Stimulated activated CD4-positive, alpha-beta T cell treated with anti-CD3 and anti-CD28 coated beads, TNF-alpha, amount 100 ng/mL, for 24 hours (primary cell): ENCODE data around the gene PILRA.
"Not testable (repeated sequence)": the region's sequence is repeated elsewhere in the genome, so short reads cannot be mapped to it uniquely, and the experiment has no call there.

Source experiments
- DNase-seq, 3 experiments: peaks; one replicate each; pipeline ENCODE4 v3.0.0-alpha.2; 2020; ENCODE audit warnings: low read depth in 3 of 3

The PILRA gene

DNA sequence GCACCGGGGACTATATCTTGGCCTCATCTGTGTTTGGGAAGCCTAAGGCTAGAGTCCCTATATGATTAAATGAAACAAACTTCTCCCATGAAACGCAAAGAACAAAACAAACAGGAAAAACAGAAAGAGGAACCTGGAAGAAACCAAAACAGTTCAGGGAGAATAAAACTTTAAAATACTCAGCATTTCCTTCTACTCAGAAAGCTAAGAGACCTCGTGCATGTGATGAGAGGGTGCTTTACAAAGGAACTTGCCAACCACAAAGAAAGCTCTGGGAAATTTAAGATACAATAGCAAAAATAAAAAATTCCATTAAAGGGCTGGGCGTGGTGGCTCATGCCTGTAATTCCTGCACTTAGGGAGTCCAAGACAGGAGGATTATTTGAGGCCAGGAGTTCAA lies 6.9 kb downstream of the PILRA start:
- no peak for DNase-seq

DNA sequence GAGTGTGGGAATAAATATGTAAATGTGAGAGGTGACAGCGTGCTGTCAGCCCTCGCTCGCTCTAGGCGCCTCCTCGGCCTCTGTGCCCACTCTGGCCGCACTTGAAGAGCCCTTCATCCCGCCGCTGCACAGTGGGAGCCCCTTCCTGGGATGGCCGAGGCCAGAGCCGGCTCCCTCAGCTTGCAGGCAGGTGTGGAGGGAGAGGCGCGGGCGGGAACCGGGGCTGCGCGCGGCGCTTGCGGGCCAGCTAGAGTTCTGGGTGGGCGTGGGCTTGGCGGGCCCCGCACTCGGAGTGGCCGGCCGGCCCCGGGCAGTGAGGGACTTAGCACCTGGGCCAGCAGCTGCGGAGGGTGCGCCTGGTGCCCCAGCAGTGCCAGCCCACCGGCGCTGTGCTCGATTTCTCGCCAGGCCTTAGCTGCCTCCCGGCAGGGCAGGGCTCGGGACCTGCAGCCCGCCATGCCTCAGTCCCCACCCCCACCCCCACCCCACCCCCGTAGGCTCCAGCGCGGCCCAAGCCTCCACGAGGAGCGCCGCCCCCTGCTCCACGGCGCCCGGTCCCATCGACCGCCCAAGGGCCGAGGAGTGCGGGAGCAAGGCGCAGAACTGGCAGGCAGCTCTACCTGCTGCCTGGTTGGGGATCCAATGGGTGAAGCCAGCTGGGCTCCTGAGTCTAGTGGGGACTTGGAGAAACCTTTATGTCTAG lies 8.4 kb downstream of the PILRA start:
- DNase-seq = not testable (repeated sequence)

DNA sequence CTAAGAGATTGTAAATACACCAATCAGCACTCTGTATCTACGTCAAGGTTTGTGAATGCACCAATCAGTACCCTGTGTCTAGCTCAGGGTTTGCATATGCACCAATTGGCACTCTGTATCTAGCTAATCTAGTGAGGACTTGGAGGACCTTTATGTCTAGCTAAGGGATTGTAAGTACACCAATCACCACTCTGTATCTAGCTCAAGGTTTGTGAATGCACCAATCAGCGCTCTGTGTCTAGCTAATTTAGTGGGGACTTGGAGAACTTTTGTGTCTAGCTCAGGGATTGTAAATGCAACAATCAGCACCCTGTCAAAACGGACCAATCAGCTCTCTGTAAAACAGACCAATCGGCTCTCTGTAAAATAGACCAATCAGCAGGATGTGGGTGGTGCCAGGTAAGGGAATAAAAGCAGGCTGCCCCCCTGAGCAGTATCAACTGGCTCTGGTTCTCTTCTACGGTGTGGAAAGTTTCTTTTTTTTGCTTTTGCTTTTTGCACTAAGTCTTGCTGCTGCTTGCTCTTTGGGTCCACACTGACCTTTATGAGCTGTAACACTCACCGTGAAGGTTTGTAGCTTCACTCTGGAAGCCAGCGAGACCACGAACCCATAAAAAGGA lies 9.1 kb downstream of the PILRA start:
- not testable (repeated sequence) for DNase-seq

DNA sequence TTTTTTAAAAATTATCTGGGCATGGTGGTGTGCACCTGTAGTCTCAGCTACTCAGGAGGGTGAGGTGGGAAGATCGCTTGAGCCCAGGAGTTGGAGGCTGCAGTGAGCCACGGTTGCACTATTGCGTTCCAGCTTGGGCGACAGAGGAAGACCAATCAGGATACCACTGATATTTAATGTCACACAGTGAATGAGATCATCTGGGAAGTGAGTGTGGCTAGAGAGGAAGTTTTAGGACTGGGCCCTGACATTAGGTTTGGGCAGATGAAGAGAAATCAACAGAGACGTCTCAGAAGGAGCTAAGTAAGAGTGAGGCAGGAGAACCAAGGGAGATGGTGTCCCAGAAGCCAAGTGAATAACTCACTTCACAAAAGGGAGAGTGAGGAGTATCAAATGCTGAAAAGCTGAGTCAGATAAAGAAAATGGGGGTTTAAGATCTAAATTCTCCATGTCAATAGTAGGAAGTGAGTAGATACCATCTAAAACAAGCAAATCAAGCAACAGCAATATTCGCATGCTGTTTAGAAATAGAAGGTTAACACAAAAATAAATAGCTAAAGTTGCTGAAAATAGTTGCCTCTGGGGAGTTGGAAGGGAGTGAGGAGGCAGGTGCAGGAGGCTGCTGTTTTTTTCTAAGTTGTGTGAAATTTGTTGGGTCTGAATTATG lies 11.5 kb downstream of the PILRA start:
- no peak for DNase-seq

DNA sequence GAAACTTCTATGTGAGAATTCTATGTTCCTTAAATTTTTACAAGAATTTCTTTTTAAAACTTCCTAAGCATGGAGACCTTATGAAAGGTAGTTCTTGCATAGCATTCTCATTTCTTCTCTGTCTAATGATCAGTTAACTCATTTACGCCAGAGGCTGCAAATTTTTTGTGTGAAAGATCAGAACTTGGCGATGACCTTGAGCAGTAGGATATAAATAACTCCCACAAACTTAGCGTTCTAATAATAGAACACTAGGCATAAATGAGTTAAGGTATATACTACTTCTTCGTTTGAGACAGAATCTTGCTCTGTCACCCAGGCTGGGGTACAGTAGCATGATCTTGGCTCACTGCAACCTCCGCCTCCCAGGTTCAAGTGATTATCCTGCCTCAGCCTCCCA lies 13.7 kb downstream of the PILRA start:
- DNase-seq = no peak

DNA sequence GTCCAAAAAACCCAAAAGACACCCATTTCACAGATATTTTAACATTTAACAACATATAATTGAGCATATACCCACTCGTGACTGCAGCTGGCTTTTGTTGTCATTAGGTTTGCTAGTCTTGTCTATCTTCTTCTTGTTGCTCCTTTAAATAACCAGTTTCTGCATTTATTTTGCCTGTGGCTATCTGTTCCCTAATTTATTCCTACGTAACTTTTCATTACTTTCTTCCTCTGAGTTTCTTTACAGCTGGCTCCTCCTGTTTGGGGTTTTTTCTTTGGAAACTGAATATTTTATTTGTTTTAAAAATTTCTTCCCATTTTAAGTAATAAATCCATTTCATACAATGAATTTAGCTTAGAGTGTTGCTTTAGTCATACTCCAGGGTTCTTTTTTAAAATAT lies 14.4 kb downstream of the PILRA start:
- no peak for DNase-seq

DNA sequence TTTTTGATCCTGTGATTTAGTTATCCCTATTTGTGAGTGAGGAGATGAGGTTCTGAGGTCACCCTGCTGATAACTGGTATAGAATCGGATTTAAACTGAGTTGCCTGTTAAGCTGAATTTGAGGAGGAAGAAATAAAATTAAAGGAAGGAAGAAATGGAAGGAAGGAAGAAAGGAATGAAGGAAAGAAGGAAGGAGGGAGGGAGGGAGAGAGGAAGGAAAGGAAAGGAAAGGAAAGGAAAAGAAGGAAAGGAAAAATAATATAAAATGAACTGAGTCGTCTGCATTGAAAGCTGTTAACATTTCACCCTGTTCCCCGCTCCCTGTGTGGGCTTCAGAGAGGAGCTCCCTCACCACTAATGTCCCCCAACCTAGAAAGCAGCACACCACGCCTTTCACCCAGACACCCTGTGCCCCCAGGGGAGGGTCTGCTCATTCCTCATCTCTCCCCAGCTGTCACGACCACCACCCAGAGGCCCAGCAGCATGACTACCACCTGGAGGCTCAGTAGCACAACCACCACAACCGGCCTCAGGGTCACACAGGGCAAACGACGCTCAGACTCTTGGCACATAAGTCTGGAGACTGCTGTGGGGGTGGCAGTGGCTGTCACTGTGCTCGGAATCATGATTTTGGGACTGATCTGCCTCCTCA lies 16.3 kb downstream of the PILRA start:
- no peak for DNase-seq

DNA sequence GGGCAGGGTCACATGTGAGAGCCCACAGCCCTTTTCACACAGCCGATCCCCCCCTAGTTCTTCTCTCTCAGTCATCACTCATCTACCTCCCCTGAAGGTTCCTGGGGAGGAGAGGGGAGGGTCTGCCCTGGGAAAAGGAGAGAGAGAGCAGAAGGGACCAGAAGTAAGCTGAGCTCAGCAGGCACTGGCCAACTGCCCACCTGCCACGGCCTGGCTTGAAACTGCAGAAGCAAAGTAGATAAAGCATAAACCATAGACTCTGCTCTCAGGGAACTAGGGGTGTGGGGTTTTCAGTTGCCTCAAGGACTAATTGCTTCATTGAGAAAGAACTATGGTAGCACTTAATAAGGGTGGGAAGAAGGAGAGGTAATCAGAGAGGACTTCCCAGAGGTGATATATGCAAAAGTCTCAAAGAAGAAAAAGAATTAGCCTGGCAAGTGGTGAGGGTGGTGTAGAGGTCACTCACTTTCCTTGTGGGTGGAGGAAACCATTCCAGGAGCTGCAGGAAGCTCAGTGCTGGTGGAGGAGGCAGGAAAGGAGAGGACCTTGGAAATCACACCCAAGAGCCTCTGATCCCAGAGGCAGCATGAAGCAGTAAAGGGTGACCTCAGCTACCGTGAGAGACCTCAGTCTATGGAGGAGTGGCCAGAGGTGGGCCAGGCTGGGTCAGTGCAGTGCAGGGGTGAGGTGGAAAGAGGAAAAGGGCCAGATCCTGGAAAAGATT lies 17.2 kb downstream of the PILRA start:
- no peak for DNase-seq

DNA sequence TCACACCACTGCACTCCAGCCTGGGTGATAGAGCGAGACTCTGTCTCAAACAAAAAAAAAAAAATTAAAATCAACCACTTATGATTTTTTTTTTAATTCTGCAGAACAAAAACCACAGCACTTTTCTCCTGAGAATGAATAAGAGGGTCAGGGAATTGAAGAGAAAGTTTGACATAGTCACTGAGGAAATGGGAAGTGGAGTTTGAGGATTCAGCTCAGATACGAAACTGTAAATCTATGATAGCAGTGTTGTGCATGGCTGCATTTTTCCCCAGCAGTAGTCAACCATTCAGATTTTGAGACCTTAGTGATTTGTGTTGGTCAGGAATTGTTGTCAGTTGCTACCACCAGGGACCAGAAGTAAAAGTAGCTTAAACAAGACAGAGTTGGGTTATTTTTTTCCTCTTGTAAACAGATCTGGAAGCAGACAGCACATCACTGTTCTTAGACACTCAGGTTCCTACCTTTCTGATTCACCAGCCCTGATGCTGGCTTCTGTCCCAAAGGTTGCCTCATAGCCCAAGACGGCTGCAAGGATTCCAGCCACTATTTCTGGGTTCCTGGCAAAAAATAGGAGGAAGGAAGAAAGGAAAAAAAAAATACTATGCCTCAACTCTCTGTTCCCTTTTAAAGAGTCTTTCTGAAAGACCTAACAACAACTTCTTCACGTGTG lies 20.1 kb downstream of the PILRA start:
- DNase-seq = no peak

DNA sequence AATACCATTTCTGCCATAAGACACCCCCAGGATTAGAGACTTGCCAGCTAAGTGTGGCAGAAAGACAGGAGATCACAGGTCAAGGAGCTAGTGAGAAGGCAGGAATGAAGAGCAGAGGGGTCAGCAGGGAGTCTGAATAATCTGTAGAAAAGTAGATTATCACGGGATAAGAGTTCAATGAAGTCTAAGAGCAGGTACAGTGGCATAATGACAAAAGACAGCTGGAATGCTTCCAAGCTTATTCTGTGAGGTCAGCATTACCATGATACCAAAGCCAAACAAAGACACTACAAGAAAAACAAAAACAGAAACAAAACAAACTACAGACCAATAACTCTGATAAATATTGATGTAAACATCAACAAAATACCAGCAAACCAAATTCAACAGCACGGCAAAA lies 20.8 kb downstream of the PILRA start:
- DNase-seq = no peak

DNA sequence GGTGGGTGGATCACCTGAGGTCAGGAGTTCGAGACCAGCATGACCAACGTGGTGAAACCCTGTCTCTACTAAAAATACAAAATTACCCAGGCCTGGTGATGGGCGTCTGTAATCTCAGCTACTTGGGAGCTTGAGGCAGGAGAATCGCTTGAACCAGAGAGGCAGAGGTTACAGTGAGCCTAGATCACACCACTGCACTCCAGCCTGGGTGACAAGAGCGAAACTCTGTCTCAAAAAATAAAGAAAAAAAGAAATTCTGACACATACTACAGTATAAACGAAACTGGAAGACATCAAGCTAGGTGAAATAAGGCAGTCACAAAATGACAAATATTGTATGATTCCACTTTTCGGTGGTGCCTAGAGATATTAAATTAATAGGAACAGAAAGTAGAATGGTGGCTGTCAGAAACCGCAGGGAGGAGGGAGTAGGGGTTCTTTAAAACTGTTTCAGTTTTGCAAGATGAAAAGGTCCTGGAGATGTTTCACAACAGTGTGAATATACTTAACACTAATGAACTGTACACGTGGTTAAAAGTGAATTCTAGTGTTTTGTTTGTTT lies 23.2 kb downstream of the PILRA start:
- peak in 2 of 3 experiments; percentile 39 to 47 for DNase-seq

DNA sequence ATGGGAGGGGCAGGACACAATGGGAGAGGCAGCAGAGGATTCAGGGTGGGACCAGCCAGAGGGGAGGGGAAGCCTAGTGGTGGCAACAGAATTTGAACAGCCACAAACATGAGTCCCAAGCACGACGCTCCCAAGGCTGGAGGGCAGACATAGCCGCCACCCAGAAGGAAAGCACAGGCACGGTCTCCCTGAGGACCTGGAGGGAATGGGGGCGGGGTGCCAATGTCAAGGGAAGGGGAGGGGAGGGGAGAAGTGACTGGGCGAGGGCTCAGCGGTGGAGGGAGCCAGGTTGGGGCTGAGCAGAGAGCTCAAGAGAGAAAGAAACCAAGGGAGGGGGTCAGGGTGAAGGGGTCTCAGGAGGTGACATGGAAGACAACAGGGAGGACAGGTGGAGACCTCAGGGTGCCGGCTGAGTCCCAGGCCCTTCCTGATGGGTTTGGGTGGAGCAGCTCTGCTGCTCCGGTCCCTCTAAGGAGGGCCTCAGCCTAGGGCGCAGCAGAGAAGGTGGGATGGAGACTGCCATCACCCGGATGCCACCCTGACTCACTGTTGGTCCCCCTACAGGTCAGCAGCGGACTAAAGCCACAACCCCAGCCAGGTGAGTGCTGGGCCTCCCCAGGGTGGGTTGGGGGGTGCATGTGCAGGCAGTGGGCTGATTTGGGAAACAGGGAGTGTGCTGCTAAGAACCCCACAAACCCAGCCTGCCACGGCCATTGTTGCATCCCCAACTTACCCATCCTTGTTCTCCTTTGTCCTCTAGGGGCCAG lies 24.2 kb downstream of the PILRA start:
- DNase-seq = no peak

DNA sequence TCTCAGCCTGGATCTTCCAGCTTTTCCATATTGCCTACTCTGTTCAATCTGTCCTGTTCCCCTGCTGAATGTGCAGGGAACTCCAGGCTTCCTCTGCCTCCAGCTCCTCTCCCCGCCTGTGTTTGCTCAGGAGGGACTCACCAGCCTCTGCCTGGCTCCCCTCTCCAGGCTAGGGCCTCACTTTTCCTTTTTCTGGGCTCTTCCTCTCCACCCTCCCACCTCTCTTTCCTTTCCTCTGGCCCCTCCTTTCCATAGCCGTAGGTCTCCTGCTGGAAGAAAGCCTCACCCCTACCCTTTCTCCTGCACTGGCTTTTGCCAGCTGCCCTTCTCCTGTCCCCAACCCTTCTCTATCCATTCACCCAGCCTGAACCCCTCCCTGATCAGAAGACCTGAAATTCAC lies 25.0 kb downstream of the PILRA start:
- no peak for DNase-seq

DNA sequence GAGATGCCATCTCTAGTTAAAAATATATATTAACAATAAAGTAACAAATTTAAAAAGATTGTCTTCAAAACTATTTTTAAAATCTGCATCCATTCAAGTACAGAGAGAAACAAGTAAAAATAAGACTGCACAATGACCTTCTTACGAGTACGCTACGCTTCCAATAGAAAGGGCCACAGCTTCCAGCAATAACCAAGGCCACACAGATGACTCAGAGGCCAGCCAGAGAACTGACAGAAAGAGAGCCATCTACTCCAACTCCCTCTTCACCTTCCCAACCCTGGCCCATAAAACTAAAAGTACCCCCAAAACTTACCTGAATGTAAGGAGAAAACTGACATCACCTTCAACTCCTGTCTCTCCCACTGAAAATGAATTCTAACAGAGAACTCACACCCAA lies 26.8 kb downstream of the PILRA start:
- DNase-seq = no peak

DNA sequence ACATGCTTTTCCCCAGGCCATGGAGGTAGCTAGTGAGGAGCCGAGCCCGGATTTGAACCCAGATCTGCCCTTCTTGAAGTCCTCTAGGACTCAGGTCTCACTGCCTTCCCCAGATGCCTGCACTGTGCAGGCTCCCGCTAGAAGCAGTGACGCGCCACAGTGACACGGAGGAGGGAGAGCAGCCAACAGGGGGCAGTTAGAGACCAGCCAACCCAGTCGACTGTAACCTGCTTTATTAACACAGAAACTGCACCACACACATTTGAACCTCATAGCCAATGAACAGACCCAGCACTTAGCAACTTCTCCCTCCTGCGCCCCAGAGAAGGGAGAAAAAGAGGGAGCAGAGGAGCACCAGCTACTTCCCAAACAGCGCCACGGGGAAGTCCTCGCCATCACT lies 27.4 kb downstream of the PILRA start:
- DNase-seq = no peak

DNA sequence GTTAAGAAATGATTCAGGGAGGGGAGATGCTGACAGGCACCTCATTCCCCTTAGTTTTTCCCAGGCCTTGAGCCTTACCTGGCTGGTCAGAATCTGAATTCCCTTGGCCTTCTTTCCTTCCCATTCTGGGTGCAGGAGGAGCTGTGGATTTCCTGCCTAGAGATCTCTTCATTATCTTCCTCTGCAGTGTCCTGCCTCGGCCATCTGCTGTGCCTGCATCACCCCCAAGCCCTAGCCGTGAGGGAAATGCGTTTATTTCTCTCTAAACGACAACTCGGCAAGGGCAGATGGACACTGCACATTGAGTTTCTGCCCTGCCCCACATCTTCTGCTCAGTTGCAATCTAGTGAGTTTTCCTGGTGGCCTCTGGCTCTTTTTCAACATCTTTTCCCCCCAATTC lies 28.5 kb downstream of the PILRA start:
- no peak for DNase-seq

DNA sequence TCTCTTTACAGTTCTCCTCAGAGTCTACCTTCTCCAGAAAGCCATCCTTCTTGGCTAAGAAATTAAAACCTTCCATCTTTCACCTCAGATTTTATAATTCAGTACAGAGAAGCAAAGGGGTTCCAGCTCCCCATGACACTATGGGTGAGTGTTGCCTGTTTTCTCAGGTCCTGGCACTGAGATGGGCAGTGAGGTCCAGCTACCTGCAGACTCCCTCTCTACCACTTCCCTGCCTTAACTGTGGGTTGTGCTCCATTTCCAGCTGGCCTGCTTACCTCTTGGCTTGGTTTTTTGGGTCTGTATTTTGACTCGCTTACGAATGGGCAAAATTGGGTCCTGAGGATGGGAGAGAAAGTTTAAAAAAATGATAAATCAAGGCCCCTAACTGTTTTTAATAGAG lies 29.0 kb downstream of the PILRA start:
- no peak for DNase-seq

DNA sequence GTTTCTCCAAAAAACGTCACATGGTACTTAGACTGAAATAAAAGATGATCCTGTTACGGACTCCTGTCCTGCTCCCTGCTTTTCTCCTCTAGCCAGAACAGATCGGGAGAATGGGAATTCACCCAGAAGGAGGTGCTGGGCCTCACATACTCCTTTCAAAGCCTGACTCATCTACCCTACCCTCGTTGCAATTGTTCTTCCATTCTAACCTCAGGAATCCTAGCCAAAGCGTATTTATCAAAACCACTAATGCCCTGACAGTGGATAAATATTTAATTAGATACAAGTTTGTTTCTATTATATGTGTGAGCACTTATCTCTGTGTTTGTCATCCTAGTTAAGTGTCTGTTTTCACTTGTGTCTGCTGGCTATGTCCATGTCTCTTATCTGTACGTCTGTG lies 33.5 kb downstream of the PILRA start:
- no peak for DNase-seq

DNA sequence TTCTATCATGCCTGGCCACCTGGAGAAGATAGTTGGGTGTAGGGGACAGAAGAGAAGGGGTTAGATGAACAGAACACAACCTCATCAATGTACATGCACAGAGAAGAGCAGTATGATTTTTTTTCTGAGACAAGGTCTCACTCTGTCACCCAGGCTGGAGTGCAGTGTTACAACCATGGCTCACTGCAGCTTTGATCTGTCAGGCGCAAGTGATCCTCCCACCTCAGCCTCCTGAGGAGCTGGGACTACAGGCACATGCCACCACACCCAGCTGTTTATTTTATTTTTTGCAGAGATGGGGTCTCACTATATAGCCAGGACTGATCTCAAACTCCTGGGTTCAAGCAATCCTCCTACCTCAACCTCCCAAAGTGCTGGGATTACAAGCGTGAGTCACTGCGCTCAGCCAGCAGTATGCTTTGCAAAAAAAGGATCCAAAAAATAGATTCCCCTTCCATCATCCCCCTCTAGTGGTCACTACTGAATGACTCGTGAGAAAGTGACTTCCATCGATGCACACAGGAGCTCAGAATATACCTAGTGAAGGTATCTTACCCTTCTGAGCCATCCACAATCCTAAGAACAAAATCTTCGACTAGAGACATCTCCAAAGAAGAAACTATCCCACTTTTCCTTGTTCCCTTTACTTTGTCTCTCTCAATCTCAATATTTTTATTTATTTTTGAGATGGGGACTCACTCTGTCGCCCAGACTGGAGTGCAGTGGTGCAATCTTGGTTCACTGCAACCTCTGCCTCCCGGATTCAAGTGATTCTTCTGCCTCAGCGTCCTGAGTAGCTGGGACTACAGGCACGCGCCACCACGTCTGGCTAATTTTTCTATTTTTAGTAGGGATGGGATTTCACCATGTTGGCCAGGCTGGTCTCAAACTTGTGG lies 34.2 kb downstream of the PILRA start:
- DNase-seq = peak in 2 of 3 experiments; percentile 9 to 24
